ENCODE results near the gene FAF2. TPM values are rescaled to one million over a fixed set of nuclear protein-coding genes. Genes with fewer than 3 reads are reported as not detected.
A peak's percentile ranks its signal among the peaks of the same experiment; 100 is the strongest.

The FAF2 gene
- total RNA-seq, 1 donor from 2014 or later: 46.5 TPM

GRCh38 chr5:176536902-176537553 is 88.8 kb downstream of the FAF2 start, which contains the start of gene RNF44:
RNF44 (minus strand) TSS chr5:176537402; CDS start chr5:176532472, 4,930 bp downstream.
- Mint-ChIP-seq H3K4me3 (peak within 1 kb of the TSS; percentile 99), H3K4me1 (ENCODE audit: unreplicated experiment) (peaks cover 52% of the 10 kb centered on the region), H3K9me3 (no peaks in the 10 kb centered on the region), H3K27me3 (no peaks in the 10 kb centered on the region), H3K36me3 (peaks cover 3% of the 10 kb centered on the region), H3K27ac (peak within 1 kb of the TSS; percentile 100)
- TF ChIP-seq CTCF (conservative IDR thresholded peaks at IDR 0.05): no peak
- DNase-seq (ENCODE audit: extremely low spot score, unreplicated experiment): peak; percentile 99

DNA sequence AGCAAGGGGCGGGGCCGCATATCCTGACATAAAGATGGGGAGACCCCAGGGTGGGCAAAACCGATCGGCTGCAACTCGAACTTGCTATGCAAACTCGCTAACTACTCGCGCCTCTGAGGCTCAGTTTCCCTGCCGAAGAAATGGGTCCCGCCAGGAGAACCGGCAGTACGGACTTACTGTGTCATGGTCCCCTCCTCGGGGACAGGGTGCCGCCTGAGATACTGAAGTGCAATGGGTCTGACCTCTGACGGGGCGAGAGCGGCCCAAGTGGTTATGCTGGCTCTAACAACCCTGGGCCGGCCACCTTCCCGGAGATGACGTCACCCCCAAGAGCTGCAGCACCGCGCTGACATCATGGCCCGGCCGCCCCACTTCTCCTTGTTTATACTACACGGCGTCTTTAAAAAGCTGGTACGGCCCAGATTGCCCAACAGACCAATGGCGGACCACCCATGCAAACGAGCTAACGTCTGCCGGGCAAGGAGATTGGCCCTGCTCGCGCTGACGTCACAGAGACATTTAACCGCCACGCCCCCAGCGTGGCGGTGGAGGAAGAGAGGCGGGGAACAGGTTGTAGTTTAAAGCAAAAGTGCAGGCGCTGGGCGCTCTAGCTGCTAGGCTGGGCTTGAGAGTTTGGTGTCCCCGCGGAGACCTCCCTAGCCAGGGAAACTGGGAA is 89.5 kb downstream of the FAF2 start:
- H3K9me3 Mint-ChIP-seq: no peaks in the 10 kb centered on the region
- H3K27me3 Mint-ChIP-seq: no peaks in the 10 kb centered on the region
- no peak for TF ChIP-seq CTCF (conservative IDR thresholded peaks at IDR 0.05)
- peak; percentile 96 for DNase-seq (ENCODE audit: extremely low spot score, unreplicated experiment)
- H3K36me3 Mint-ChIP-seq: peaks cover 3% of the 10 kb centered on the region
- H3K4me3 Mint-ChIP-seq: peak overlapping the region; percentile 99
- H3K27ac Mint-ChIP-seq: peak overlapping the region; percentile 100
- peaks cover 58% of the 10 kb centered on the region for H3K4me1 Mint-ChIP-seq (ENCODE audit: unreplicated experiment)

GRCh38 chr5:176538230-176538988 is 90.2 kb downstream of the FAF2 start:
- TF ChIP-seq CTCF (conservative IDR thresholded peaks at IDR 0.05): no peak
- Mint-ChIP-seq H3K4me1 (ENCODE audit: unreplicated experiment) (peaks cover 55% of the 10 kb centered on the region), H3K4me3 (peak overlapping the region; percentile 99), H3K9me3 (no peaks in the 10 kb centered on the region), H3K36me3 (peaks cover 3% of the 10 kb centered on the region), H3K27me3 (no peaks in the 10 kb centered on the region), H3K27ac (peak overlapping the region; percentile 100)
- DNase-seq (ENCODE audit: extremely low spot score, unreplicated experiment): no peak

GRCh38 chr5:176538989-176539384 is 90.8 kb downstream of the FAF2 start:
- no peaks in the 10 kb centered on the region for H3K27me3 Mint-ChIP-seq
- H3K36me3 Mint-ChIP-seq: peaks cover 3% of the 10 kb centered on the region
- no peak for DNase-seq (ENCODE audit: extremely low spot score, unreplicated experiment)
- no peak for TF ChIP-seq CTCF (conservative IDR thresholded peaks at IDR 0.05)
- H3K9me3 Mint-ChIP-seq: no peaks in the 10 kb centered on the region
- H3K4me3 Mint-ChIP-seq: no peak overlapping the region
- no peak overlapping the region for H3K27ac Mint-ChIP-seq
- H3K4me1 Mint-ChIP-seq (ENCODE audit: unreplicated experiment): peaks cover 50% of the 10 kb centered on the region

DNA sequence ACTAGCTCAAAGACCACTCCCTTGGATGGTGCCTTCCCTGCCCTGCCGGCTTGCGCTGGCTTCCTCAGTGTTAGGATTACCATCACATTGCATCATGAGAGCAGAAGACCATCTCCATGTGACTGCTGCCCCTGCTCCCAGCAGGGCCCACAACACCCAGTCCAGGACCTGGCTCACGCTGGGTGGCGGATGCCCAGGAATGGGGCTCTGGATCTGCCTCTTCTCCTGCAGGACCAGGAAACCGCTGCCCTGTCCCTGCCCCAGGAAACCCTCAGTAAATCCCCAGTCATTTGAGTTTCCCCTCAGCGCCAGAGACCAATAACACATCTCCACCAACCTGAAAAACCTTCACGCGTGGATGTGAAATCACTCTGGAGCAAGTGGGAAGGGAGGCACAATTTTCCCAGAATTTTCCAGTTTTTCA is 92.3 kb downstream of the FAF2 start:
- Mint-ChIP-seq H3K27me3 (no peaks in the 10 kb centered on the region), H3K4me3 (peak overlapping the region; percentile 74), H3K9me3 (no peaks in the 10 kb centered on the region), H3K4me1 (ENCODE audit: unreplicated experiment) (peaks cover 45% of the 10 kb centered on the region), H3K27ac (peak overlapping the region; percentile 84), H3K36me3 (peaks cover 3% of the 10 kb centered on the region)
- no peak for TF ChIP-seq CTCF (conservative IDR thresholded peaks at IDR 0.05)
- no peak for DNase-seq (ENCODE audit: extremely low spot score, unreplicated experiment)
